OCI-M2 (cell line): ENCODE data around the gene CACNB4.
"Not testable (repeated sequence)": the region's sequence is repeated elsewhere in the genome, so short reads cannot be mapped to it uniquely, and the experiment has no call there.

ENCODE experiments used
- DNase-seq: peaks from one replicate; lab custom pipeline; 2025; ENCODE audit not compliant: unreplicated experiment; lab: John Stamatoyannopoulos, UW

The CACNB4 gene

DNA sequence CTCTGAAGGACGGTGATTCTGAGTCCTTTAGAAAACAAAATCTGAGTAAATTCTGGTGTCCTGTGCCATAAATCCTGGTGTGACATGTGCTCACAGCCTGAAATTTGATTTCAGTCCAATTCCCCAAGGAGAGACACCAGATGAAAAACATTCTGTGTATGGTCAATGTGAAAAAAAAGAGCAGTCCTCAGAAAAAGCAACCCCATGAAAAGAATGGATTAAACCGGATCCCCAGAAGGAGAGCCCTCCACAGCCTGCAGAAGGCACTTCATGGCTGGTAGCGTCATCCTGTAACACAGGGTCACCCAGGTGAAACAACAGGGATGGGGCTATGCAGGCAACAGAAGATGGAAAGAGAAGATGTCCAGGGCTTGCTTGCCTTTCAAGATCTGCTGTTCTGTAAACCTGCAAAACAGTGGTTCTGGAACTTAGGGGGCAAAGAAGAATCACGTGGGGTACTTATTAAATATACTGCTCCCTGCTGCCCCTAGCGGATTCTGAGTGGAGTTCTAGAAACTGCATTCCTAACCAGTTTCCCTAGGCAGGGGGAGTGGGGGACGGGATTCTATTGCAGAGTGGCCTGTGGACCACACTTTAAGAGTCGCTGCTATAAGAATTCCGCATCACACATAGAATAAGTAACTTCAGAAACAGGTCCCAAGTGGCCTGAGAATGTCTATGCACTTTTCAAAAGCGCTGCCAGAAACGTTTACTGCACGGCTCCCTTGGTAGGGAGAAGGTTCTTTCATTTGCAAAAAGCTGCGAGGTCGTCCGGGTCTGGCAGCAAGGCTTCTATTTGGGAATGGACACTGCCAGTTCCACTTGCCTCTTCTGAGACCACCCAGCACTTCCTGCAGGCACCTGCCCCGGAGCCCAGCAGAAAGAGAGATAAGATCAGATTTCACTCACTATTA, 151.7 kb downstream of the CACNB4 start:
- no peak for DNase-seq

DNA sequence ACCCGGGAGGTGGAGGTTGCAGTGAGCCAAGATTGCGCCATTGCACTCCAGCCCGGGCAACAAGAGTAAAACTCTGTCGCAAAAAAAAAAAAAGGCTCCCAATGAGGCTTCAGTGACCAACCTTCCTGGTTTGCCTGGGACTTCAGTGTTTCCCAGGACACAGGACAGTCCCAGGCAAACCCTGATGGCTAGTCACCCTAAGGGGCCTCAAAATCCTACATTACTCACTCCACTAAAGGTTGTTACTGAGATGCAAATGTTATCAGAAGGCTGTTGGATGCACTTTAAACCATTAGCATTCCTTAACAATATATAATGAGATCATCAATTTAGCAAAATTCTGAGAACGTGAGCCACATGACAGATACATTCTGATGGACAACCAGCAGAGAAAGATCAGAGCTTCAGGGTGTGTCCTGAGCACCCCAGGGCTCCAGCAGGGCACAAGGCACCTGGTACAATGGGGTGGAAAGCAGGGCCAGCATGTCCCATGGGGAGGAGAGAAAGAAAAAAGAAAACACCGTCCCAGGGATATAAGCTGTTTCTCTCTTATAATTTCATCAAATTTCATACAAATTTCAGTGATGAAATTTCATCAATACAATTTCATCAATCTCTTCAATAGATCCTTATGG, 152.5 kb downstream of the CACNB4 start:
- no peak for DNase-seq

DNA sequence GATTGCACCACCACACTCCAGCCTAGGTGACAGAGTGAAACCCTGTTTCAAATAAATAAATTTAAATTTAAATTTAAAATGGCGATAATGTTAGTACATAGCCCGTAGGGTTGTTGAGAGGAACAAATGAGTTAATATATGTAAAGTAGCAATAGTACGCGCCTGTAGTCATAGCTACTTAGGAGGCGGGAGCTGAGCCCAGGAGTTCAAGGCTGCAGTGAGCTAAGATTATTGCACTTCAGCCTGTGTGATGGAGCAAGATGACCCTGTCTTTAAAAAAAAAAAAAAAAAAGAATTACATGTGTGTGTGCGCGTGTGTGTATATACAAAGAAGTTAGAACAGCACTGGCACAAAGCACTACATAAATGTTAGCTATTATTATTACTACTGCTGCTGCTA, 153.2 kb downstream of the CACNB4 start:
- DNase-seq, result no peak

DNA sequence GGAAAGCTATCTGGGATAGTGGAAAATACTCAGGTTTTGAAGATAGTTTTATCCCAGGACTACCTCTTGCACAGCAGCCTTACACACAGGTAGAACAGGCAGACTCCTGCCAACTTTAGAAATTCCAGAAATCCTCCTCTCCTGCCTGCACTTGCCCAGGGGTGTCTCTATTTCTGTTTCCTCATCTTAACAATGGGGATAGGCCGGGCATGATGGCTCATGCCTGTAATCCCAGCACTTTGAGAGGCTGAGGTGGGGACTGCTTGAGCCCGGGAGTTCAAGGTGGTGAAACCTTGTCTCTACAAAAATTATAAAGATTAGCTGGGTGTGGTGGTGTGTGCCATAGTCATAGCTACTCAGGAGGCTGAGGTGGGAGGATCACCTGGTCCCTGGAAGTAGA, 153.7 kb downstream of the CACNB4 start:
- DNase-seq, result no peak

DNA sequence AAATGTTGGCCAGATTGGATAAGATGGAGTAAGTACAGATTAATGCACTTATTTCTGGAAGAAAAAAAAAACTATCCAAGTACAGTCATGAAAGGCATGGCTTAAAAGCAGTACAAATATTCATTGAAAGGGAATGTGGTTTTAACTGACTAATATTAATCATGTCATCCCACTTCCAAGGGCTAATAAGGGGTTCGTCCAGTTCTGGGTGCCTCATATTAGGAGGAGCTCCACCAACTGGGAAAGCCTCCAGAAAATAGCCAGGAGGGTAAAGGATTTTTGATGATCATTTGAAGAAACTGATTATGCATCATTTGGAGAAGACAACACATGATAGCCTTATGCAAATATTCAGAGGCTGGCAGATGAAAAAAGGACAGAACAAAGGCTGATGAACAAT, 155.4 kb downstream of the CACNB4 start:
- no peak for DNase-seq

DNA sequence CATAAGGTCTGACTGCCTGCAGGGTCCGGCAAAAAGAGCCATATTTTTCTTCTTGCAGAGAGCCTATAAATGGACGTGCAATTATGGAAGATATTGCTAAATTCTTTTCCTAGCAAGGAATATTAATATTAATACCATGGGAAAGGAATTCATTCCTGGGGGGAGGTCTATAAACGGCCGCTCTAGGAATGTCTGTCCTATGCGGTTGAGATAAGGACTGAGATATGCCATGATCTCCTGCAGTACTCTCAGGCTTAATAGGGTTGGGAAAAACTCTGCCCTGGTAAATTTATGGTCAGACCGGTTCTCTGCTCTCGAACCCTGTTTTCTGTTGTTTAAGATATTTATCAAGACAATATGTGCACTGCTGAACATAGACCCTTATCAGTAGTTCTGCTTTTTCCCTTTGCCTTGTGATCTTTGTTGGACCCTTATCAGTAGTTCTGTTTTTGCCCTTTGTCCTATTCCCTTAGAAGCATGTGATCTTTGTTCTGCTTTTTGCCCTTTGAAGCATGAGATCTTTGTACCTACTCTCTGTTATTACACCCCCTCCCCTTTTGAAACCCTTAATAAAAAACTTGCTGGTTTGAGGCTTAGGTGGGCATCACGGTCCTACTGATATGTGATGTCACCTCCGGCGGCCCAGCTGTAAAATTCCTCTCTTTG, 156.2 kb downstream of the CACNB4 start:
- DNase-seq, result not testable (repeated sequence)

DNA sequence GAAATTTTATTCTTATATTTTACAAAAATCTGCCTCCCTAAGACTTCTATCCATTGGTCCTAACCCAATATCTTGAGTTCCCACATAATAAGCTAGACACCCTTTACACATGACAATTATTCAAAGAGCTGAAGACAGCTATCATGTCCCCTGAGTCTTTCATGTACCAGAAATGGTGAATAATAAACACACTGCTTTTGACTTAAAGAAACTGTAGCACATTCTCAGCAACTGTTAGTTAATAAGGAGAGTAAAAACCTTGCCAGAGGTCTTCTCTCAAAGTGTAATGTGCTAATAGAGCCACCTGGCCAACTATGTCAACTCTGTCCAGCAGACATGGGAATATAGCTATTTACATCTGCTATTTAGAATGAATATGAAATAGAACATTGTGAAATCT, 160.9 kb downstream of the CACNB4 start:
- no peak for DNase-seq

DNA sequence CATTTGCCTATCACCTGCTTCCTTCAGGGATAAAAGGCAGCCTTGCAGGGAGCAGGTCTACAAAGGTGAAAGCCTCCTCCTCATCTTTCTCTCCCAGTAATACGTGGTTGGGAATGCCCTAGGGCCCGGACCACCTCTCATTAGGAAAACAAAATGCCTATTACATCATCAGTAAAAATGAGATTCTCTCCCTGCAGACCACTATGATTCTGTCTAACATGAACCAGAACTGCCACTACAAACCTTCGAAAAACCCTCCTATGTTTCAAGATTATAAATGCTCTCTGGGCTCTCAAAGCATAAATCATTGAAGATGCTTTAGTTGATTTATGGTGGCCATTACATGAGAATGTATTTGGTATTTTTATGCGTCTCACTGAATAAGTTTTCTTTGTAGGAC, 162.2 kb downstream of the CACNB4 start:
- DNase-seq, result no peak

DNA sequence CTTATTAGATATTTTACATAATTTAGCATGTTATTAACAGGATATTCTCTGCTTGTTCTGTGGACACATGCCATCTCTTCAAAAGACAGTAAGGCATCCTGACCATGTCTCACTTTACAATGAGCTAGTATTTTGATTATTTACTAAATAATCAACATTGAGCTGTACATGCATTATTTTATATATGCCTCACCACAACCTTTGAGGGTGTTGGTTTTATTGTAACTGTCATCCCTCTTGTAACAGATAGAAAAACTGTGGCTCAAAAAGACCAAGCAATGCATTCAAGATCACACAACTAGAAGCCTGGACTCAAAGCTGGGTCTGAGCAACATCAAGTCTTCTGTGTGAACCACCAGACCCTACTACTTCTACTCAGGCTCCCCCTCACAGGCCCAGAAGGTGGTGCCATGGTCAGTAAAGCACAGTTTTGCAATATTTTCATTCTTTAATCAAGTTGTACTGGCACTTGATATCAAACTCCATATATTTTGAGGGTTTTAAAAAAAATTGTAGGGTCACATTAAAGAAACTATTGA, 165.5 kb downstream of the CACNB4 start:
- DNase-seq, result no peak

DNA sequence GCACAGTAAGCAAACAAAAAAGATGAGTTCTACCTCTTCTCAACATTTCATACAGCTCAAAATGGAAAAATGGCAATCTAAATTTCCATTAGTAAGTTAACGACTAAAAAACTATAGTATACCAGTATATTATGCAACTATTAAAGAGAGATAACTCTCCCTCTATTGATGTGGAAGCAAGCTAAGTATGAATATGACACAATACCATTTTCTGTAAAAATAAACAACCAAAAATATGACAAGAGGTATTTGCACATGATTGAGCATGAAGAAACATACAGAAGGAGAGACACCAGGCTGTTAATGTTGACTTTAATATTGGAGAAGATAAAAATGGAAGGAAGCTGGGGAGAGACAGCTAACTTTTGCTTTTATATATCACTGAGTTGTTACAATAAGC, 167.1 kb downstream of the CACNB4 start:
- DNase-seq, result no peak

DNA sequence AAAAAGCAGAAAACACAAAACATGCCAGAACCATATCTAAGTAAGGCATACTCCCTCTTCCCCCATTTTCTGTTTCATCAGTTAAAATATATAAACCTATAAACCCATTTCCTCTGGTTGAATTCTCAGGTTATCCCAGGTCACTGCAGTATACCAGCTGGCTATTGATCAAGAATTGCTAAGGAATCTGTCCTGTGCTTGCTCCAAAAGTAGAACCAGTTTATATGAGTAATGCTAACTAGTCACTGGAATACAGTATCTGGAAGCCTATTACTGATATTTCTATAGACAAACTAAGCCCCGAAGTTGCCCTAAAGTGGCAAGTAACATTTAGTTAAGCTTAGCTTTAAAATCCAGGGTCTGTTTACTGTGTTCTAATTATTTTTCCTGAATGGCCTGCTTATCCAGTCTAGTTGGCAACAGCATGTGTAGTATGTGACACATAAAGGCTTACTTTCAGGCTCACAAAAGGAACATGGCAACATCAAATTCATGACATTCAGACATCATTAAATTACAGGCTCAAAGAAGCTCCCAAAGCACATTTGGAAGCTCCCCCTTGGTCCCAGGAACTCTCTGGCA, 167.7 kb downstream of the CACNB4 start:
- no peak for DNase-seq

DNA sequence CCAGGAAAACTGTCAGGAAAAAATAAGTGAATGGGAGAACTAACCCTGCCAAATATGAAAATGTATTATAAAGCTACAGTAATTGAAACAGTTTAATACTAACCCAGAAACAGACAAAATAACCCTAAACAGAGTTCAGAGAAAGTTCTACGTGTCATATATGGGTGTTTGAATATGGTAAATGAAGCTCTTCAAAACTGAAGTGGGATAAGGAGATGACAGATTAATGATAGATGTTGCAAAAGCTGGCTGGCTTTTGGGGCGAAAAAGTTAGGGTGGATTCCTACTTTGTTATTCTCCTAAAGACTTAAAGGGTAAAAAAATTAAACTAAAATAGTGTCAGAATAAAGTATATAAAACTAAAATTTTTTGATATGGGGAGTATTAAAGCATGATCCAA, 168.8 kb downstream of the CACNB4 start:
- no peak for DNase-seq

DNA sequence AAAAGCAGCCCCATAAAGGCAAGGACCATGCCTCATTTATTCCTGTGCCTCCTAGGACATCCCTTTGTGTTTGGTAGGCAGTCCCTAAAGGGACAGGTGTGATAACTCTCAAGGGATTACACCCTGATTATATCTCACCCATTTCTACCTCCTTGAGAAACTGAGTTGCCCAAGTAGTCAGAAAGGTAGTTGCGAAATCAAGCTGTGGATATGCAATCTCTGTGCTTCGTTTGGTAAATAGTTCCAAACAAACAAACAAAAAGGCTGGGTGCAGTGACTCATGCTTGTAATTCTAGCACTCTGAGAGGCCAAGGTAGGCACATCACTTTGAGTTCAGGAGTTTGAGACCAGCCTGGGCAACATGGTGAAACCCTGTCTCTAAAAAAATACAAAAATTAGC, 170.5 kb downstream of the CACNB4 start:
- DNase-seq, result no peak

DNA sequence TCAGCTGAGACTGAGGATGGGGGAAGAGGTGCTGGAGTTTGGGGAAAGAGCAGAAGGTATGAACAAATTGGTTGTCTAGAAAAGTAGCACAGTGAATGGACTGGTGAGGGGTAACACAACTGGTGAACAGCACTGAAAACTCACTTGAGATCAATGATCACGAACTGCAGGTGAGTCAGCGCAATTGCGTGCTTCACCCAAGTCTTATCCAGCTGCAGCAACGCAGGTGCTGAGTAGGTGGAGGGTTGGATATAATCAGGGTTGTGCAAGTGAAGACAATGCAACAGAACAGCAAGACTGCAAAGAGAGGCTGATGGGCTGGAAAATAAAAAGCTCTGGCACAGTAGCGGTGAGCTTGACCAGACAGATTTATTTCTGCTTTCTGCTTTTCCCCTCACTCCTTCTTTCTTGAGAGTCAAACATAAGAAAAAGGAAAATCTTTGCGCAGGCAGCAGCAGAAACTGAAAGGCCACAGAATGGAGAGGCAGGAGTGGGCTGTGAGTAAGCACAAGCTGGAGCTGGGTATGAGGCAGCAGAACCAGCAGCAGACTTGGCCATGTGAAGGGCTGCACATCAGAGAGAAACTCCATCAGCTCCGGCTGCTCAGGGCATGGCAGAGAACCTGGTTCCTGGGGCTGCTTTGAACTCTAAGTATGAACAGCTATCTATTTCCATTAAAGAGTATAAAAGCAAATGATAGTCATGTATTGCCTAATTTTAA, 171.2 kb downstream of the CACNB4 start:
- no peak for DNase-seq

DNA sequence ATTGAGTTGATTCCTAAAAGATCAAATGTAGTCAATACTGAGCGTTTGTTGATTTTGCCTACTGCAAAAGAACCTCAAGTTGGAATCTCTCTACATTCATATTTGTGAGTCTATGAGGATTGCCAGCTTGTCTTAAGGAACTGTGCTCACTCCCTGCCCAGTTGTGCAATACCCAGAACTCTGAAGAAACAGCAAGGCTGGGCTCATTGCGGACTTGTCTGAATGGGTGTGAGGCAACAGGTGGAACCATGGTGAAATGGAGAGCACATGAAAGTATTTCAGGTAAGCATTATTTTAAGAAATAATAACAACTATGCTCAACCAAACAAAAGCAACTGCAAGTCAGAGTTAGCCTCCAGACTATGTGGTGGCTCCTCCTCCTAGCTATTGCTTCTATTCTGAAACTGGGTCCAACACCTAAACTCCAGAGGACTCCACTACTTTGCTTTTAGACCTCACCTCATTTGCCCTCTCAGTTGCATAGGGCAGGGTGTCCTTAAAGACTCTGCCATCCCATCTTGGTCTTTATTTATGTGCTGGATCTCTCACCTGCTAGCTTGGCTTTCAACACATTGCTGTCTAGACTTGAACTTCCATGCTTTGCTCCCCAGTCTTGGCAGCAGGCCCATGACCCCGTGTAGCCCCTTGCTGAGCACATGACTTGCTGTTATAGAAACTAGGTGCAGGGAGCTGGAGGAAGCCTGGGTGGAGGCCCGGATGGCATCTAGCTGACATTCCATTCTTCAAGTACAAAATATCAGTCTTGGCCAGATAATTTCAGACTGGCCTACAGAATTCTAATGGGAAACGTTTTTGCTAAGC, 175.8 kb downstream of the CACNB4 start:
- DNase-seq, result no peak

DNA sequence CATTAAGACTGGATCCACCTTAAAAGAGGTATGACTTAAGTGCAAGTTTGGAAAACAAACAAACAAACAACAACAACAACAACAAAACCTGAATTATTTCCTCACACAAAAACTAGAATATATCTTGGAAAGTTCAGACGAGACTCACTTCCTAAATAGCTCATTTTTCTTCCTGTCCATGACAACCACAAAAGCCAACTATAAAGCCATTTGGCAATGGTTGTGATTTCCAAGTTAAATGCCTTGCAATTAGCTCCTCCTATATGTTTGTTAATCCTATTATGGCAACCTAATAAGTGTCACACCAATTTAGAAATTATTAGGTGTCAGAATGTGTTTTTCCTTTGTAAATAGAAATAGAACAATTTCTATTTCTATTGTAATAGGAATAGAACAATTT, 179.1 kb downstream of the CACNB4 start:
- DNase-seq, result no peak

DNA sequence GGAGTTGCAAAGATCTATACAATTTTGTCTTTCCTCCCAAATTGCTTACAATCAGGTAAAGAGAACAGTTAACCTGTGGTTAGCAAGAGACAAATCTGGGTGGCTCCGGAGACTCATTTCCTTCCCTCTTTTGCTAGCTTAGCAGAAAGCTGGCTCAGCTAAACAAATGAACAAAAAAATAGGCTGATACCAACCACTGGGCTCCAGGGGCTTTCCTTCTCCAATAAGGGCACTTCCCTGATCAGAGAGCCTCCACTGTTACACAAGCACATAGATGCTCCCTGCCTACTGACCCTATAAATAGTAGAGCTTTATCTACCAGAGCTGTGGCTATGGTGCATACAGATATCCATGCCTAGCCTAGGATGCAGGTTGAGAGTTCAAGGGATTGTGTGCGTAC, 180.5 kb downstream of the CACNB4 start:
- DNase-seq, result no peak

DNA sequence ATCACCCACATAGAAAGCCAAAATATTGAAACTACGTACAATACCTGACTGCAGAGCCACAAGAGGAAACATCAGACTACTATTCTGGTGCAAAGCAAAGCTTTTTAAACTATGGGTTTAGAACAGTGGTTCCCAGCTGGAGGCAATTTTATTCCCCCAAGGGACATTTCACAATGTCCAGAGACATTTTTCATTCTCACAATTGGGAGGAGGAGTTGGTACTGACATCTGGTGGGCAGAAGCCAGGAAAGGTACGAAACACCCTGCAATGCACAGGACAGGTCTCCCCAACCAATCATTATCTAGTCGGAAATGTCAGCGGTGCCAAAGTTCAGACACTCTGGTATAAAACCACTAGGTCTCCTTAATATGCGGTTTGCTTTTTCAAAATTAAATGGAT, 182.2 kb downstream of the CACNB4 start:
- DNase-seq, result no peak

DNA sequence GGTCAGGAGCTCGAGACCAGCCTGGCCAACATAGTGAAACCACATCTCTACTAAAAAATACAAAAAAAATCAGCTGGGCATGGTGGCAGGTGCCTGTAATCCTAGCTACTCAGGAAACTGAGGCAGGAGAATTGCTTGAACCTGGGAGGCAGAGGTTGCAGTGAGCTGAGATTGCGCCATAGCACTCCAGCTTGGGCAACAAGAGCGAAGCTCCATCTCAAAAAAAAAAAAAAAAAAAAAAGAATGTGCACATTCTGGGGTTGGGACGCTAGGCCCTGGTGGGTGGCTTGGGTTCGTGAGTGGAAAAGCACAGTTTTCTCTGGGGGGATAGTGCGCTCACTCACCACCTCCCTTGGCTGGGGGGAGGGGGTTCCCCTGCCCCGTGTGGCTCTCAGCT, 183.2 kb downstream of the CACNB4 start:
- DNase-seq, result not testable (repeated sequence)
